Glomerular visceral epithelial cell (primary cell): ENCODE measurements around the gene LAMC3.
"Not testable (repeated sequence)": the region's sequence is repeated elsewhere in the genome, so short reads cannot be mapped to it uniquely, and the experiment has no call there.

ENCODE experiments used
- DNase-seq: peaks from one replicate; pipeline ENCODE4 v3.0.0-alpha.2; 2016; ENCODE audit errors: extremely low spot score

LAMC3 gene

GRCh38 chr9:131028931-131029573 is 20.1 kb downstream of the LAMC3 start:
- DNase-seq = no peak

GRCh38 chr9:131029574-131029952 is 20.6 kb downstream of the LAMC3 start:
- DNase-seq = no peak

- no peak for DNase-seq
Measured at GRCh38 chr9:131030239-131031004, 21.4 kb downstream of the LAMC3 start.

- DNase-seq = no peak
Measured at GRCh38 chr9:131031005-131031641, 22.1 kb downstream of the LAMC3 start.

GRCh38 chr9:131031642-131032005 is 22.6 kb downstream of the LAMC3 start:
- no peak for DNase-seq

GRCh38 chr9:131032384-131032783 is 23.4 kb downstream of the LAMC3 start:
- DNase-seq = no peak

- no peak for DNase-seq
Measured at GRCh38 chr9:131033269-131034224, 24.6 kb downstream of the LAMC3 start.

GRCh38 chr9:131034268-131034667 is 25.3 kb downstream of the LAMC3 start:
- no peak for DNase-seq

- DNase-seq = not testable (repeated sequence)
Measured at GRCh38 chr9:131034749-131035148, 25.8 kb downstream of the LAMC3 start.

GRCh38 chr9:131035548-131035947 is 26.6 kb downstream of the LAMC3 start:
- DNase-seq = no peak

GRCh38 chr9:131036071-131036470 is 27.1 kb downstream of the LAMC3 start:
- no peak for DNase-seq

GRCh38 chr9:131036529-131037334 is 27.8 kb downstream of the LAMC3 start:
- DNase-seq = no peak

- no peak for DNase-seq
Measured at GRCh38 chr9:131037335-131038255, 28.6 kb downstream of the LAMC3 start.

GRCh38 chr9:131038256-131039128 is 29.5 kb downstream of the LAMC3 start:
- DNase-seq = no peak

GRCh38 chr9:131039129-131039954 is 30.4 kb downstream of the LAMC3 start:
- no peak for DNase-seq

GRCh38 chr9:131042666-131043065 is 33.7 kb downstream of the LAMC3 start:
- no peak for DNase-seq

GRCh38 chr9:131043087-131043486 is 34.1 kb downstream of the LAMC3 start:
- DNase-seq = no peak

GRCh38 chr9:131043646-131044045 is 34.7 kb downstream of the LAMC3 start:
- DNase-seq = no peak
